ENCODE results near the gene ADGRV1. TPM values are rescaled to one million over a fixed set of nuclear protein-coding genes. Genes with fewer than 3 reads are reported as not detected.

ADGRV1 gene
- total and polyA plus RNA-seq, 9 of the 15 experiments (the other 6 are each of a cell fraction or from before 2014, with no cell fraction given), result 21.7 to 156 (median 58.2) TPM

DNA sequence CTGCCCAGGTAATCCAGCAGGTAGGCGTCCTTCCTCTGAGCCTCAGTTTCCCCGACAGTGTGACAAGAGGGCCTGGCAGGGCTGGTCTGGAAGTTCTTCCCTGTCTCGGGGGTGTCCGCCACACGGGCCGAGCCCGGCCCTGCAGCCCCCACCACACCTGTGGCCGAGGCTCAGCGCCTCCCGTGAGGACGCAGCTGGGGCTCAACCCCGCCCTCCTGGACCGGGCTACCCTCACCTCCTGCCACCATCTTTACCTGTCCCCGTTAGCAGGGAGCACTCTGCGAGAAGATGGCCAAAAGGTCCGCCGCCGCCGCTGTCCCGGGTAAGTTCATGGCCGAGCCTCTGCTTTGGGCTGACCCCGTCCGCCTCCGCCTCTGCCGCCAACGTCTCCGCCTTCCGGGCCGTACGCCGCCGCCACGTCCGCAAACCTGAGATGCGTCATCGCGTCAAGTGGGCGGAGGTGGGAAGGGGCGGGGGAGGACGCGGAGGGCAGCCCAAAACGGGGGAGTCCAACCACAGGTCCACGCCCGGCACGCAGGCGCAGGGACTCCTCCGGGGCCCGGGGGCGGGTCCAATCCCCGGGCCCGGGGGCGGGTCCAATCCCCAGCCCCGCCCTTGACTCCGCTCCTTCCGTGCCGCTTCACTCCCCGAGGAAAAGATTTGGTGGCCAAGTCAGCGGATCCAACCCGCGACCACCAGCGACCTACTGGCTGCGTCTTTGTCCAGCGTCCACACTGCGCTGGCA, 29.2 kb upstream of the ADGRV1 start, which contains the start of gene LYSMD3 (continued):
- TF ChIP-seq, protein P1, sequence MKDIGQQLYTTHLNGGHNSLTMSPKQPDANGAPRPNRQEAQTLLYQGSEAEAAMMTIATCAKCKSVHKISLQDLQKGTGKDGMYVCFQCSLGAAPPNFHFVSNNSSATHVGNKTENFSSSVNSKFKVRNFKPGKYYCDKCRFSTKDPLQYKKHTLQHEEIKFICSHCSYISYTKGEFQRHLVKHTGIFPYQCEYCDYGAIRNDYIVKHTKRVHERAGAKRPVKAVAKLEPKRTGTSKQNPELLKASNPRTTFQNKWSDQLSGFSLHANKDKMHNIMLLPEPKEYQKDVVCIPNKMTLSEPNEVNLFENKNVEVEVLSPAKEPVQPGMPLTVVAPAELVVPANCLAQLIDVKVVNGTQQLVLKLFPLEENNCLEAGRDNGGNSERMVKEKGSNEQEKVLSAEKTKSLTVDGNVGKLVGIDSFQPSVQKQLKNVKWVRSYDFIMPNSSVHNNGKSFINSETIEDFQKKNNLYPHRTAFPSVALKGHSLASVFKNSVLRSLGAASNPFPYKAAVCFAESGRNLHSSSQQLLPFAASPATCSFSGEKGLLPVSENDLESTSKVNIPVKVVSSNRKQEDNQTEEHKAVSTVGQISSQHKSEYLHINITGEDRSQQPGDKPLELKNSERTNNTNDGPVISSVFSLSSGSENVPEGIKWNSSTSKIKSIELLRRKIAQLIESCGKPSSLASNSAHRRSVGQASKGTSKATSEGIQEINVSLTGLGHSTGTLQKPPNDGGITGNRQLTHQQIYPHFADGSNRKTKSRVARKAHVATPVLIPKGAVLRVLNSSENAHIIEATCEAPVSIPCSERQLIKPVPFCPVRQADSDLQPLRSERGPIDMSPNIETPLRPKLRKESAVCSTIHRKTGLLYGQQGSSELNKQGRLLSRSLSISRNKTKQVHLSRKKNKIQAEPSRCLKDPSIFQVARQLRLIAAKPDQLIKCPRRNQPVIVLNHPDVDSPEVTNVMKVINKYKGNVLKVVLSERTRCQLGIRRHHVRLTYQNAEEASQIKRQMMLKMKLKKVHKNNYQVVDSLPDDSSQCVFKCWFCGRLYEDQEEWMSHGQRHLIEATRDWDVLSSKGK (CRISPR knock-in tag; IDR thresholded peaks at IDR 0.05), result no peak
- TF ChIP-seq DMBX1 (CRISPR knock-in tag; IDR thresholded peaks at IDR 0.05; ENCODE audit: borderline replicate concordance) (no peak), NONO (IDR thresholded peaks at IDR 0.05; ENCODE audit: low read depth in 2 of 2, low read length in 1 of 2) (peak in 1 of 2 experiments; percentile 44; a peak in 1 of 4 replicates), BACH1 (tag; IDR thresholded peaks at IDR 0.05) (no peak), MTA1 (IDR thresholded peaks at IDR 0.05; ENCODE audit: borderline replicate concordance) (no peak), ZNF707 (CRISPR knock-in tag; conservative IDR thresholded peaks at IDR 0.05) (no peak), ZNF184 (CRISPR knock-in tag; IDR thresholded peaks at IDR 0.05) (no peak), SMARCB1 (IDR thresholded peaks at IDR 0.05; ENCODE audit: insufficient read length, low read depth) (no peak), DIDO1 (tag; IDR thresholded peaks at IDR 0.05; ENCODE audit: low read depth) (no peak), ZNF23 (CRISPR knock-in tag; IDR thresholded peaks at IDR 0.05) (no peak), RB1 (IDR thresholded peaks at IDR 0.05; ENCODE audit: low read depth) (peak; percentile 60; the same call in 1 of the 2 replicates)
- TF ChIP-seq, protein P2, sequence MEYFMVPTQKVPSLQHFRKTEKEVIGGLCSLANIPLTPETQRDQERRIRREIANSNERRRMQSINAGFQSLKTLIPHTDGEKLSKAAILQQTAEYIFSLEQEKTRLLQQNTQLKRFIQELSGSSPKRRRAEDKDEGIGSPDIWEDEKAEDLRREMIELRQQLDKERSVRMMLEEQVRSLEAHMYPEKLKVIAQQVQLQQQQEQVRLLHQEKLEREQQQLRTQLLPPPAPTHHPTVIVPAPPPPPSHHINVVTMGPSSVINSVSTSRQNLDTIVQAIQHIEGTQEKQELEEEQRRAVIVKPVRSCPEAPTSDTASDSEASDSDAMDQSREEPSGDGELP (CRISPR knock-in tag; IDR thresholded peaks at IDR 0.05; ENCODE audit: borderline replicate concordance), result peak; percentile 85
- TF ChIP-seq, protein P3, sequence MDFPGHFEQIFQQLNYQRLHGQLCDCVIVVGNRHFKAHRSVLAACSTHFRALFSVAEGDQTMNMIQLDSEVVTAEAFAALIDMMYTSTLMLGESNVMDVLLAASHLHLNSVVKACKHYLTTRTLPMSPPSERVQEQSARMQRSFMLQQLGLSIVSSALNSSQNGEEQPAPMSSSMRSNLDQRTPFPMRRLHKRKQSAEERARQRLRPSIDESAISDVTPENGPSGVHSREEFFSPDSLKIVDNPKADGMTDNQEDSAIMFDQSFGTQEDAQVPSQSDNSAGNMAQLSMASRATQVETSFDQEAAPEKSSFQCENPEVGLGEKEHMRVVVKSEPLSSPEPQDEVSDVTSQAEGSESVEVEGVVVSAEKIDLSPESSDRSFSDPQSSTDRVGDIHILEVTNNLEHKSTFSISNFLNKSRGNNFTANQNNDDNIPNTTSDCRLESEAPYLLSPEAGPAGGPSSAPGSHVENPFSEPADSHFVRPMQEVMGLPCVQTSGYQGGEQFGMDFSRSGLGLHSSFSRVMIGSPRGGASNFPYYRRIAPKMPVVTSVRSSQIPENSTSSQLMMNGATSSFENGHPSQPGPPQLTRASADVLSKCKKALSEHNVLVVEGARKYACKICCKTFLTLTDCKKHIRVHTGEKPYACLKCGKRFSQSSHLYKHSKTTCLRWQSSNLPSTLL (IDR thresholded peaks at IDR 0.05), result no peak
- TF ChIP-seq, protein P4, sequence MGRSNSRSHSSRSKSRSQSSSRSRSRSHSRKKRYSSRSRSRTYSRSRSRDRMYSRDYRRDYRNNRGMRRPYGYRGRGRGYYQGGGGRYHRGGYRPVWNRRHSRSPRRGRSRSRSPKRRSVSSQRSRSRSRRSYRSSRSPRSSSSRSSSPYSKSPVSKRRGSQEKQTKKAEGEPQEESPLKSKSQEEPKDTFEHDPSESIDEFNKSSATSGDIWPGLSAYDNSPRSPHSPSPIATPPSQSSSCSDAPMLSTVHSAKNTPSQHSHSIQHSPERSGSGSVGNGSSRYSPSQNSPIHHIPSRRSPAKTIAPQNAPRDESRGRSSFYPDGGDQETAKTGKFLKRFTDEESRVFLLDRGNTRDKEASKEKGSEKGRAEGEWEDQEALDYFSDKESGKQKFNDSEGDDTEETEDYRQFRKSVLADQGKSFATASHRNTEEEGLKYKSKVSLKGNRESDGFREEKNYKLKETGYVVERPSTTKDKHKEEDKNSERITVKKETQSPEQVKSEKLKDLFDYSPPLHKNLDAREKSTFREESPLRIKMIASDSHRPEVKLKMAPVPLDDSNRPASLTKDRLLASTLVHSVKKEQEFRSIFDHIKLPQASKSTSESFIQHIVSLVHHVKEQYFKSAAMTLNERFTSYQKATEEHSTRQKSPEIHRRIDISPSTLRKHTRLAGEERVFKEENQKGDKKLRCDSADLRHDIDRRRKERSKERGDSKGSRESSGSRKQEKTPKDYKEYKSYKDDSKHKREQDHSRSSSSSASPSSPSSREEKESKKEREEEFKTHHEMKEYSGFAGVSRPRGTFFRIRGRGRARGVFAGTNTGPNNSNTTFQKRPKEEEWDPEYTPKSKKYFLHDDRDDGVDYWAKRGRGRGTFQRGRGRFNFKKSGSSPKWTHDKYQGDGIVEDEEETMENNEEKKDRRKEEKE (IDR thresholded peaks at IDR 0.05; ENCODE audit: borderline replicate concordance in 1 of 2, control insufficient read depth in 1 of 2, low read depth in 2 of 2, low read length in 1 of 2), result no peak

All from K562 (cell line).